Upper lobe of right lung (tissue), 1 donor: ENCODE measurements around the gene ALDH3A2. TPM values are rescaled to one million over a fixed set of nuclear protein-coding genes. Genes with fewer than 3 reads are reported as not detected.

ENCODE experiments used
- ATAC-seq: fragments of 200-7000 bp; cut with Tn5 transposase; one replicate; pipeline ENCODE4 v1.9.1; 2020; ENCODE audit warnings: mild to moderate bottlenecking, moderate library complexity
- DNase-seq: peaks from one replicate; pipeline ENCODE4 v3.0.0-alpha.2; 2020
- H3K27ac ChIP-seq: fragments of 200-600 bp; one replicate; pipeline ENCODE4 v1.8.0; 2022
- H3K27me3 ChIP-seq: fragments of 200-600 bp; one replicate; pipeline ENCODE4 v1.8.0; 2022; ENCODE audit warnings: mild to moderate bottlenecking
- H3K36me3 ChIP-seq: fragments of 200-600 bp; one replicate; pipeline ENCODE4 v1.8.0; 2022
- H3K4me1 ChIP-seq: fragments of 200-600 bp; one replicate; pipeline ENCODE4 v1.8.0; 2022
- H3K4me3 ChIP-seq: fragments of 200-600 bp; one replicate; pipeline ENCODE4 v1.8.0; 2022; ENCODE audit warnings: mild to moderate bottlenecking
- H3K9me3 ChIP-seq: fragments of 200-600 bp; one replicate; pipeline ENCODE4 v1.8.0; 2022
- CTCF ChIP-seq: fragments of 200-600 bp; IDR thresholded peaks from one replicate; pipeline ENCODE4 v1.8.0; 2022; ENCODE audit warnings: antibody characterized with exemption
- intact Hi-C: fragments of 100-400 bp; cut with DNase I; formaldehyde crosslinking; loops from one replicate; pipeline ENCODE4 v1.11.0; 2022
- total RNA-seq: library from RNA; stranded (reverse); fragmentation: NEBNext Ultra II Directional; extraction: Animal tissue kit (Norgen Biotek cat#: 25700); gene quantifications from one replicate; pipeline ENCODE4 v1.2.1, GENCODE V29; 2021
- donor health status: DM: no; HTN: yes; CAD: no; lungs with severe emphysema.

The ALDH3A2 gene
- total RNA-seq, 1 donor from 2014 or later, result 134 TPM

DNA sequence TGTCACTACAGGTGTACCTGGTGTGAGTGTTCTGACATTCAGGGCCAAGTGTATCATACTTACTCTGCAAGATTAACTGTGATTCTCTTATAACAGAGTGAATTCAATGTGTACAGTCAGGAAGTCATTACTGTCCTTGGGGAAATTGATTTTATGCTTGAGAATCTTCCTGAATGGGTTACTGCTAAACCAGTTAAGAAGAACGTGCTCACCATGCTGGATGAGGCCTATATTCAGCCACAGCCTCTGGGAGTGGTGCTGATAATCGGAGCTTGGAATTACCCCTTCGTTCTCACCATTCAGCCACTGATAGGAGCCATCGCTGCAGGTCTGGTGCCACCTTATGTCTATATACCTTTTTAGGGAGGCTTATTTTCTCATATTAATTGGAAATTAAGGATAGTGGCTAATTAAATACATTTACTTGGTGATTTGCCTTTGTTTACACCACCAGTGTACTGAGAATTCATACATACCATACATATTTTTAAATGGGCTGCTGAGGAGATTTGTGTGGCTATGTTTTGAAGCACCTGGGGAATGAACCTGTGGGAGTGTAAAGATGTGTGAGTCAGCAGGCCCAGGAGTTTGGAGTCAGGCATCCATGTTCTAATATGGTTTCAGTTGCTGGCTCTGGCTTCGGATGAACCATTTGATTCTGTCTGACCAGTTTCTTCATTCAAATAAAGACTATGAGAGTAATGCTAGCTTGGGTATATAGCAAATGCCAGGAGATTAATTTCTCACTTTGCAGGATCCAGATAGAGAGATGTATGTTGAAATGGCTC is 3.1 kb downstream of the ALDH3A2 start:
- peak overlapping the region; percentile 74 for H3K4me3 ChIP-seq
- no peak for TF ChIP-seq CTCF
- peak overlapping the region; percentile 33 for H3K27ac ChIP-seq
- DNase-seq (no peak), ATAC-seq (no peak)
- H3K9me3 ChIP-seq, result no peaks in the 10 kb centered on the region
- peaks cover 33% of the 10 kb centered on the region for H3K4me1 ChIP-seq
- peaks cover 43% of the 10 kb centered on the region for H3K36me3 ChIP-seq
- intact Hi-C loops, result no loop called here
- no peaks in the 10 kb centered on the region for H3K27me3 ChIP-seq

- peak overlapping the region; percentile 33 for H3K27ac ChIP-seq
- no peak overlapping the region for H3K4me3 ChIP-seq
- H3K4me1 ChIP-seq, result peaks cover 24% of the 10 kb centered on the region
- peaks cover 52% of the 10 kb centered on the region for H3K36me3 ChIP-seq
- H3K9me3 ChIP-seq, result no peaks in the 10 kb centered on the region
- no peak for TF ChIP-seq CTCF
- DNase-seq, result no peak
- H3K27me3 ChIP-seq, result no peaks in the 10 kb centered on the region
- intact Hi-C loops, result no loop called here
- no peak for ATAC-seq
Observed at GRCh38 chr17:19652595-19652994, 4.0 kb downstream of the ALDH3A2 start.

- no peak overlapping the region for H3K27ac ChIP-seq
- no peaks in the 10 kb centered on the region for H3K9me3 ChIP-seq
- ATAC-seq (no peak), DNase-seq (no peak)
- H3K36me3 ChIP-seq, result peaks cover 57% of the 10 kb centered on the region
- peaks cover 20% of the 10 kb centered on the region for H3K4me1 ChIP-seq
- no peaks in the 10 kb centered on the region for H3K27me3 ChIP-seq
- TF ChIP-seq CTCF, result no peak
- no peak overlapping the region for H3K4me3 ChIP-seq
- intact Hi-C loops, result no loop called here
Observed at GRCh38 chr17:19654342-19654886, 5.9 kb downstream of the ALDH3A2 start.

DNA sequence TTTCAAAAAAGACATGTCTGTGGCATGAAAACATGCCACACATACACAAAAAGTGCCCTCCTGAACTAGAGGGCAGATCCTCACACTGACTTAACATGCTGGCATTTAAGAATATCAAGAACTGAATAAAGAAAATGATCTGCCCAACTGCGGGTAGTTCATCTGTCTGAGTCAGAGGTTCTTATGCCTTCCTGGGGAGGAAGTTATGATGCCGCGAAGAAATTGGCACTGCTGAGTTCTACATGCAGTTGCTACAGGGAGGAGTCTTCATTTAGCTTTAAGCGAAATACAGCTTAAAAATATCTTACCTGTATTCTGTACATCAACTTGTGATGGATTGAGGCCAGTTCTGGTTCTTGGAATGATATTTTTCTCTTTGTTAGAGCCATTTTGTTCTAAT is 6.3 kb downstream of the ALDH3A2 start:
- Histone ChIP-seq H3K27ac (no peak overlapping the region), H3K27me3 (no peaks in the 10 kb centered on the region), H3K9me3 (no peaks in the 10 kb centered on the region), H3K4me3 (no peak overlapping the region), H3K4me1 (peaks cover 22% of the 10 kb centered on the region), H3K36me3 (peaks cover 57% of the 10 kb centered on the region)
- DNase-seq, result no peak
- intact Hi-C loops, result no loop called here
- no peak for ATAC-seq
- TF ChIP-seq CTCF, result no peak

- Histone ChIP-seq H3K27me3 (no peaks in the 10 kb centered on the region), H3K4me3 (no peak overlapping the region), H3K4me1 (peaks cover 22% of the 10 kb centered on the region), H3K27ac (no peak overlapping the region), H3K9me3 (no peaks in the 10 kb centered on the region), H3K36me3 (peaks cover 59% of the 10 kb centered on the region)
- DNase-seq (no peak), ATAC-seq (no peak)
- intact Hi-C loops, result no loop called here
- no peak for TF ChIP-seq CTCF
Observed at GRCh38 chr17:19656336-19656735, 7.8 kb downstream of the ALDH3A2 start.
